Prostate gland (tissue), 2 donors: ENCODE measurements around the gene CTCF. TPM values are rescaled to one million over a fixed set of nuclear protein-coding genes. Genes with fewer than 3 reads are reported as not detected.
A peak's percentile ranks its signal among the peaks of the same experiment; 100 is the strongest.

Source experiments
- DNase-seq: peaks from one replicate; pipeline ENCODE4 v3.0.0-alpha.2; 2019; ENCODE audit warnings: low spot score
- H3K27ac ChIP-seq, 2 donors: fragments of 200-600 bp; sonication (generic); 2 replicates each; pipeline ENCODE4 v1.5.1; 2017 to 2019
- H3K27me3 ChIP-seq: fragments of 200-600 bp; sonication (generic); replicated peaks from 2 replicates; pipeline ENCODE4 v1.5.1; 2019; ENCODE audit not compliant: insufficient read depth
- H3K36me3 ChIP-seq, 2 donors: fragments of 200-600 bp; sonication (generic); 1 replicate in 1 of 2; 2 replicates in 1 of 2; pipeline versions ENCODE4 v1.5.1 to v1.8.1; 2017 to 2019
- H3K4me1 ChIP-seq: fragments of 200-600 bp; sonication (generic); replicated peaks from 2 replicates; pipeline ENCODE4 v1.5.1; 2019
- H3K4me3 ChIP-seq, 2 donors: fragments of 200-600 bp; sonication (generic); 2 replicates each; pipeline ENCODE4 v1.5.1; 2017 to 2019
- H3K9me3 ChIP-seq: fragments of 200-600 bp; sonication (generic); 2 replicates; pipeline ENCODE4 v1.5.1; 2017
- CTCF ChIP-seq, 4 experiments: fragments of 200-600 bp in 2 of 4; fragments of 450-650 bp in 2 of 4; sonication (generic) in 2 of 4; IDR thresholded peaks; 1 replicate in 3 of 4; 2 replicates in 1 of 4; pipeline ENCODE4 v1.5.1; 2016 to 2019; ENCODE audit warnings: antibody characterized with exemption in 4 of 4, mild to moderate bottlenecking in 2 of 4, moderate library complexity in 2 of 4
- POLR2A ChIP-seq: fragments of 450-650 bp; IDR thresholded peaks from one replicate; pipeline ENCODE4 v1.6.1; 2016; ENCODE audit warnings: antibody characterized with exemption, mild to moderate bottlenecking
- POLR2AphosphoS5 ChIP-seq: sonication (generic); formaldehyde crosslinking; IDR thresholded peaks from one replicate; pipeline ENCODE4 v1.6.1; 2017; ENCODE audit warnings: antibody characterized with exemption
- WGBS: methylation state at CpG from one replicate; pipeline ENCODE4 v1.1.5; 2018; 5-methylcytosine and 5-hydroxymethylcytosine counted together
- intact Hi-C: fragments of 100-400 bp; cut with DNase I; formaldehyde crosslinking; loops from one replicate; pipeline ENCODE4 v1.14.2; 2022
- total RNA-seq, 2 donors: library from RNA; depleted of rRNA; stranded (reverse); fragments of >200 nt; gene quantifications; one replicate each; pipeline ENCODE4 v1.1.0, GENCODE V29; 2016

Gene CTCF
- total RNA-seq, 2 donors from 2014 or later: 39.9 to 48.9 TPM

- DNase-seq: no peak
- no peaks in the 10 kb centered on the region for H3K9me3 ChIP-seq
- H3K36me3 ChIP-seq: no peaks in the 10 kb centered on the region
- intact Hi-C loops: no loop called here
- H3K4me3 ChIP-seq: no peak overlapping the region
- TF ChIP-seq CTCF (IDR thresholded peaks at IDR 0.05) (no peak), POLR2A (no peak), POLR2AphosphoS5 (no peak)
- H3K27ac ChIP-seq: no peak overlapping the region
- 64% methylated on average over 11 of the region's 11 CpGs for WGBS
- H3K27me3 ChIP-seq: no peaks in the 10 kb centered on the region
- no peaks in the 10 kb centered on the region for H3K4me1 ChIP-seq
These were observed 44.5 kb upstream of the CTCF start for GRCh38 chr16:67517661-67518423.

DNA sequence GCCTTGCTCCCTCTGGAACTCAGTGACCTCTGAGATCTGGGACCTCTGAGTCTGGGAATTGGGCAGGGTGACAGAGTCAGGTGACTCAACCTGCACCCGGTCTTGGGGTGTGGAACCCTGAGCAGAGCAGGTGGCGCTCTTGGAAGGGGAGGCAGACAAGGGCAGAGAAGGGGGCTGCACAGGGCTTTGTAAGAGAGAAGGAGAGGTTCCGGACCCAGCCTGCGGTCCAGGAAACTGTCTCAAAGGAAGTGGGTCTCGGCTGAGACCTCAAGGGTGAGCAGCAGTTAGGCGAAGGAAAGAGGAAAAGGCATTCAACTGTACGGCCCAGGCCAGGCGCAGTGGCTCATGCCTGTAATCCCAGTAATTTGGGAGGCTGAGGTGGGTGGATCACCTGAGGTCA is 43.6 kb upstream of the CTCF start:
- no peak overlapping the region for H3K4me3 ChIP-seq
- no peak overlapping the region for H3K27ac ChIP-seq
- TF ChIP-seq CTCF (IDR thresholded peaks at IDR 0.05) (no peak), POLR2AphosphoS5 (no peak), POLR2A (no peak)
- H3K9me3 ChIP-seq: no peaks in the 10 kb centered on the region
- H3K27me3 ChIP-seq: no peaks in the 10 kb centered on the region
- 79% methylated on average over 8 of the region's 8 CpGs for WGBS
- intact Hi-C loops: no loop called here
- DNase-seq: no peak
- no peaks in the 10 kb centered on the region for H3K36me3 ChIP-seq
- no peaks in the 10 kb centered on the region for H3K4me1 ChIP-seq

DNA sequence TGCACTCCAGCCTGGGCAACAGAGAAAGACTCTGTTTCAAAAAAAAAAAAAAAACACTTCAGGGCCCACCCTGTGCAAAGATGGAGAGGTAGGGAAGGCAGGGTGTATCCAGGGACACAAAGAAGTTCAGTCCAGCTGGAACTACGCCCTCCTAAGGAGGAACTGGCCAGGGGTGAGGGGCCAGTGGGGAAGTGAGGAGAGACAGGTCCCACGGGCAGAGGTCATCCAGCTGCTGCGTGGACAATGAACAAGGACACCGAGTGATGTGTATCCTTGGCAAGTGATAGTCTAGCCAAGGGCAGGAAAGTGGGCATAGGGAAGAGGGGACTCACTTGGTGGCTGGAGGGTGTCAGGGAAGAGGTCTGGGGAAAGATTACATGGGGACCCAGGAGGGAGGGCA is 43.1 kb upstream of the CTCF start:
- intact Hi-C loops: no loop called here
- H3K36me3 ChIP-seq: no peaks in the 10 kb centered on the region
- DNase-seq: no peak
- H3K27me3 ChIP-seq: no peaks in the 10 kb centered on the region
- TF ChIP-seq CTCF (IDR thresholded peaks at IDR 0.05): no peak
- TF ChIP-seq POLR2A: no peak
- TF ChIP-seq POLR2AphosphoS5: no peak
- H3K4me1 ChIP-seq: no peaks in the 10 kb centered on the region
- H3K27ac ChIP-seq: no peak overlapping the region
- H3K9me3 ChIP-seq: no peaks in the 10 kb centered on the region
- 76% methylated on average over 4 of the region's 4 CpGs for WGBS
- no peak overlapping the region for H3K4me3 ChIP-seq

- intact Hi-C loops: loop anchor here (5.0 to 10.0 kb wide), 2 partner anchors 41 to 144 kb away; partner anchors contain the start of genes ACD, C16orf86, CTCF and ENKD1
- H3K27me3 ChIP-seq: no peaks in the 10 kb centered on the region
These were observed 41.1 kb upstream of the CTCF start for GRCh38 chr16:67521095-67521804.

More at GRCh38 chr16:67521095-67521804, 41.1 kb upstream of the CTCF start:
- TF ChIP-seq CTCF (IDR thresholded peaks at IDR 0.05) (peak; percentile 71 to 97 (median 90)), POLR2A (peak; percentile 63), POLR2AphosphoS5 (peak; percentile 76)
- peak overlapping the region; percentile 92 to 96 for H3K27ac ChIP-seq
- H3K4me1 ChIP-seq: no peaks in the 10 kb centered on the region
- peak; percentile 96 for DNase-seq
- no peaks in the 10 kb centered on the region for H3K36me3 ChIP-seq
- peak overlapping the region; percentile 29 to 34 for H3K4me3 ChIP-seq
- H3K9me3 ChIP-seq: no peaks in the 10 kb centered on the region
- WGBS: 2% methylated on average over 25 of the region's 25 CpGs
